Mucosa of descending colon (tissue), 3 donors: ENCODE data around the gene SCFD2. TPM values are rescaled to one million over a fixed set of nuclear protein-coding genes. Genes with fewer than 3 reads are reported as not detected.

Source experiments
- ATAC-seq: fragments of 200-7000 bp; cut with Tn5 transposase; one replicate; pipeline ENCODE4 v1.9.1; 2020; ENCODE audit warnings: mild to moderate bottlenecking, moderate library complexity
- DNase-seq, 3 donors: peaks; one replicate each; pipeline ENCODE4 v3.0.0-alpha.2; 2020
- H3K36me3 ChIP-seq: fragments of 200-600 bp; one replicate; pipeline ENCODE4 v1.8.0; 2021; ENCODE audit warnings: low read depth, mild to moderate bottlenecking
- H3K4me1 ChIP-seq: fragments of 200-600 bp; one replicate; pipeline ENCODE4 v1.8.0; 2021; ENCODE audit warnings: low read depth, mild to moderate bottlenecking
- H3K4me3 ChIP-seq: fragments of 200-600 bp; one replicate; pipeline ENCODE4 v1.8.0; 2021; ENCODE audit warnings: mild to moderate bottlenecking
- H3K9me3 ChIP-seq: fragments of 200-600 bp; one replicate; pipeline ENCODE4 v1.8.0; 2021; ENCODE audit warnings: mild to moderate bottlenecking
- intact Hi-C, 2 donors: fragments of 100-400 bp; cut with DNase I in 1 of 2; cut with micrococcal nuclease in 1 of 2; formaldehyde crosslinking; loops; one replicate each; pipeline versions ENCODE4 v1.11.0 to v1.11.1; 2022; cut with DNase I, micrococcal nuclease
- total RNA-seq, 3 donors: library from RNA; stranded (reverse); fragmentation: NEBNext Ultra II Directional in 2 of 3; extraction: Animal tissue kit (Norgen Biotek cat#: 25700) in 2 of 3; gene quantifications; one replicate each; pipeline versions ENCODE4 v1.2.1 to v1.2.4, GENCODE V29; 2021 to 2023
- TF ChIP-seq, protein P1 (sequence below): fragments of 200-600 bp; IDR thresholded peaks from one replicate; pipeline ENCODE4 v1.8.0; 2022; ENCODE audit warnings: antibody characterized with exemption, mild to moderate bottlenecking
- donor health status: DM: no; HTN: no; CAD: no; lungs with moderate emphysema.
- donor health status: DM: no; HTN: no; CAD: no.
- donor health status: DM: no; HTN: yes; CAD: no.

The SCFD2 gene
- total RNA-seq, 3 donors from 2014 or later = 11.7 to 17.2 (median 16.0) TPM

DNA sequence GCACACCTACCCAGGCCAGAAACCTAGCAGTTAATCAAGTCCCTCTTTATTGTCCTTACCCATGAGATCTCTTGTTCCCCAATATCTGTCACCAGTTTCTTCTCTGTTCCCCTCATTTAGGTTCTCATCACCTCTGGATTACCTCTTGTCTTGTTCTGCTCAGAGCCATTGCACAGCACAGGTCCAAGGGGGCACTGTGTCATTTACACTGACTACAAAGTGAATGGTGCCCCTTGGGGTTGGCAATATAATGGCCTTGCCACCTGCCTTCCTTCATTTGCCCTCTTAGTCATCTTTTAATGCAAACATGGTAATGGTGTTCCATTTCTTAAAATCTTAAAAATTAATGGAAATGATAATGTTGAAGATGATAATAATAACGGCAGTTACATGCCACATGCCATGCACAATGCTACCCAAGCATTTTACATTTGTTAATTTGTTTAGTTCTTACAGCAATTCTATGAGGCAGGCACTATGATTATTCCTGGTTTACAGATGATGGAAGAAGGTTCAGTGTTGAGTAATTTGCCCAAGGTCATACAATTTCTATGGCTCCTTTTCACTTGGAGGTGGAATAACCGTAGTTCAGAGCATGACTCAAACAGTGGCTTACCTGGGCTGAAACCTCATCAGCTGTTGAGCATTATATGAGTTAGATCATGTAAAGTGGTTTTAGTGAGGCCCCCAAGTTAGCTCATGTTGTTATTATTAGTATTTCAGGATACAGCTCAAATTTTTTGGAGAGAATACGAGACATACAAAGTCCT lies 385.9 kb downstream of the SCFD2 start:
- H3K9me3 ChIP-seq = no peaks in the 10 kb centered on the region
- intact Hi-C loops = loop anchor here (5.0 to 10.0 kb wide), 3 partner anchors 433 to 745 kb away; no protein-coding TSS in a partner anchor
- TF ChIP-seq, protein P1, sequence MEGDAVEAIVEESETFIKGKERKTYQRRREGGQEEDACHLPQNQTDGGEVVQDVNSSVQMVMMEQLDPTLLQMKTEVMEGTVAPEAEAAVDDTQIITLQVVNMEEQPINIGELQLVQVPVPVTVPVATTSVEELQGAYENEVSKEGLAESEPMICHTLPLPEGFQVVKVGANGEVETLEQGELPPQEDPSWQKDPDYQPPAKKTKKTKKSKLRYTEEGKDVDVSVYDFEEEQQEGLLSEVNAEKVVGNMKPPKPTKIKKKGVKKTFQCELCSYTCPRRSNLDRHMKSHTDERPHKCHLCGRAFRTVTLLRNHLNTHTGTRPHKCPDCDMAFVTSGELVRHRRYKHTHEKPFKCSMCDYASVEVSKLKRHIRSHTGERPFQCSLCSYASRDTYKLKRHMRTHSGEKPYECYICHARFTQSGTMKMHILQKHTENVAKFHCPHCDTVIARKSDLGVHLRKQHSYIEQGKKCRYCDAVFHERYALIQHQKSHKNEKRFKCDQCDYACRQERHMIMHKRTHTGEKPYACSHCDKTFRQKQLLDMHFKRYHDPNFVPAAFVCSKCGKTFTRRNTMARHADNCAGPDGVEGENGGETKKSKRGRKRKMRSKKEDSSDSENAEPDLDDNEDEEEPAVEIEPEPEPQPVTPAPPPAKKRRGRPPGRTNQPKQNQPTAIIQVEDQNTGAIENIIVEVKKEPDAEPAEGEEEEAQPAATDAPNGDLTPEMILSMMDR = no peak
- H3K36me3 ChIP-seq = no peaks in the 10 kb centered on the region
- no peak for DNase-seq
- no peak for ATAC-seq
- no peak overlapping the region for H3K4me3 ChIP-seq
- no peaks in the 10 kb centered on the region for H3K4me1 ChIP-seq

DNA sequence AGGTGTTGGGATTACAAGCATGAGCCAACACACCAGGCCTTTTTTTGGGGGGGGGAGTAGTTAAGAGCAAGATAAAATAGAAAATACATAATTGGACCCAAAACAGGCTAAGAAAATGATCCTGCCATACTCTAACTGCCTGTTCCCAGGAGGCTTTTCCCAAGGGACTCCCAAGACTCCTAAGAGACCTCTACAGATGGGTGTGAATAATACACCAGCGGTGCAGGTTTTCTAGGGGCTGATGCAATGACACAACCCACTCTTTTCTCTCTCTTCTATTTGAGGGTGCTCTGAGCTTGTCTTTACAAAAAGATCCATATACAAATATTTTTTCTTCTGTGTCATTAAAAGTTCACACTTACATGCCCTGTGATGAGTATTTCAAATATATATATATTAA lies 386.8 kb downstream of the SCFD2 start:
- H3K4me3 ChIP-seq = no peak overlapping the region
- H3K9me3 ChIP-seq = no peaks in the 10 kb centered on the region
- no peaks in the 10 kb centered on the region for H3K36me3 ChIP-seq
- no peak for ATAC-seq
- DNase-seq = no peak
- TF ChIP-seq, protein P1 = no peak
- intact Hi-C loops = no loop called here
- no peaks in the 10 kb centered on the region for H3K4me1 ChIP-seq

DNA sequence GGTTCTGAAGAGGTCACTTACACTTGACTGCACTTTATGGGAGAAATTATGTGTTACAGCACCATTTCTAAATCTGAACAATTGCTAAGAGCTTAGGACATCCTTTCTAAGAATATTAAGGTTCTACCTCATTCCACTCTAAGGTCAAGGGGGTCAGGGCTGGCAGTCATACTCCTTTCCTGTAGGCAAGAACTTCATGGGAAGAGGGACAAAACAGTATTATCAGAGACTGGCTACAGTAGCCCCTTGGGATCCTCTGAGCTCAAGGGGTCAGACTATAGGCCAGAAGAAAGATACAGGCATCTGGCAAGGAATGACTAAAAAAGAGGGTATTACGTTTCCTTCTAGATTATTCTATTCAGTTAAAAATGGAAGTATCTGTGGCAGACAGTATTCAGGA lies 388.6 kb downstream of the SCFD2 start:
- Histone ChIP-seq H3K4me1 (no peaks in the 10 kb centered on the region), H3K9me3 (no peaks in the 10 kb centered on the region), H3K4me3 (no peak overlapping the region), H3K36me3 (no peaks in the 10 kb centered on the region)
- ATAC-seq (no peak), DNase-seq (no peak)
- intact Hi-C loops = no loop called here
- TF ChIP-seq, protein P1 = no peak

DNA sequence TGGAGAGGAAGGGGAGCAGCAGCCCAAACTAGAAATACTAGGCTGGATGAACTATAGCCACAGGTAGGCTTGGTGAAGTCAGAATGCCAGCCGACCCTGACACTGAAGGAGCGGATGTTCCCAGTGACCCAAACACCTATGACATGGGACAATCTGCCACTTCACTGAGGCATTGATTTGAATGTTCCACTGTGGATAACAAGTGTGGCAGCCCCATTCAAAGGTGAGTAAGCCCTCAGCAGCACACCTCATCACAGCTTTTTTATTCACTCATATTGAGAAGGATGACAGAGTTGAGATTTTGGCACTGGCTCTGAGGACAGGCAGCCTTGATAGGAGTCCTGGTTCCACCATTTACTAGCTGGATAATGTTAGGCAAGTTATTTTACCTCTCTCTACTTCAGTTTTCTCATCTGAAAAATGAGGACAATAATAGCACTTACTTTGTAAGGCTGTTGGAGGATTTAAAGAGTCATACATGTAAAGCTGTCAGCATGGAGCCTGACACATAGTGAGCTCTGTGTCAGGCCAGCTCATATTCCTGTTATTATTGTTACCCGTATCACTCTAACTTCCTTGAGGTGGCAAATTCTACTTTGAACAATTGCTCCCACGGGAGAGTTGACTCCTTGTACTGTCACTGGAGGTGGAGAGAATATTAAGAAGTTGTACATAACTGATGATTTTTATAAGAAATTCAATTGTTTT lies 389.2 kb downstream of the SCFD2 start:
- intact Hi-C loops = no loop called here
- no peak for DNase-seq
- Histone ChIP-seq H3K4me1 (no peaks in the 10 kb centered on the region), H3K4me3 (no peak overlapping the region), H3K9me3 (no peaks in the 10 kb centered on the region), H3K36me3 (no peaks in the 10 kb centered on the region)
- TF ChIP-seq, protein P1 = no peak
- no peak for ATAC-seq

DNA sequence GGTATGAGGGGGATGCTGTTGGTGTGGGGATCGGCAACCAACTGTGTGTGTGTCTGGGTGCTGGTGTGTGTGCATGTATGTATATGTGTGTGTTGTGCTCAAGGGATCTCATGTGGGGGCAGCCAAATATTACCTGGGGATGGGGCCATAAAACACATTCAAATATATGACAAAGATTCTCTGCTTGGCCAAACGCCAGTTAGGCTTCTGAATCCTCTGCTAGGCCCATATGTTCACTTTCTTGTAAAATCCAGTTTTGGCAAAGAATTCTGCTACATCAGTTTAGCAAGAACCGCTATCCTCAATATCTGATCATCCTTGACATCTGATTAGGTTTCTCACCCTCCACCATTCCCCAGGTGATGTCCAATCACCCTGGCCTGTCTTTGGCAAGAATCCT lies 397.2 kb downstream of the SCFD2 start:
- DNase-seq (no peak), ATAC-seq (no peak)
- Histone ChIP-seq H3K36me3 (no peaks in the 10 kb centered on the region), H3K4me1 (no peaks in the 10 kb centered on the region), H3K4me3 (no peak overlapping the region), H3K9me3 (no peaks in the 10 kb centered on the region)
- TF ChIP-seq, protein P1 = no peak
- intact Hi-C loops = no loop called here
